HG02763 (cell line): Measurements from ENCODE around the gene SMTNL1.

Experiments
- ATAC-seq: cut with Tn5 transposase; IDR thresholded peaks from one replicate; pipeline ENCODE4 v1.9.1; 2021; ENCODE audit warnings: mild to moderate bottlenecking, moderate library complexity; ENCODE audit not compliant: unreplicated experiment

The SMTNL1 gene

GRCh38 chr11:57543593-57543992 lies 6.2 kb downstream of the SMTNL1 start:
- ATAC-seq = no peak

- no peak for ATAC-seq
These were observed 7.2 kb downstream of the SMTNL1 start for GRCh38 chr11:57544566-57544965.

- no peak for ATAC-seq
These were observed 8.5 kb downstream of the SMTNL1 start for GRCh38 chr11:57545883-57546282.

GRCh38 chr11:57546451-57546850 lies 9.1 kb downstream of the SMTNL1 start:
- no peak for ATAC-seq

DNA sequence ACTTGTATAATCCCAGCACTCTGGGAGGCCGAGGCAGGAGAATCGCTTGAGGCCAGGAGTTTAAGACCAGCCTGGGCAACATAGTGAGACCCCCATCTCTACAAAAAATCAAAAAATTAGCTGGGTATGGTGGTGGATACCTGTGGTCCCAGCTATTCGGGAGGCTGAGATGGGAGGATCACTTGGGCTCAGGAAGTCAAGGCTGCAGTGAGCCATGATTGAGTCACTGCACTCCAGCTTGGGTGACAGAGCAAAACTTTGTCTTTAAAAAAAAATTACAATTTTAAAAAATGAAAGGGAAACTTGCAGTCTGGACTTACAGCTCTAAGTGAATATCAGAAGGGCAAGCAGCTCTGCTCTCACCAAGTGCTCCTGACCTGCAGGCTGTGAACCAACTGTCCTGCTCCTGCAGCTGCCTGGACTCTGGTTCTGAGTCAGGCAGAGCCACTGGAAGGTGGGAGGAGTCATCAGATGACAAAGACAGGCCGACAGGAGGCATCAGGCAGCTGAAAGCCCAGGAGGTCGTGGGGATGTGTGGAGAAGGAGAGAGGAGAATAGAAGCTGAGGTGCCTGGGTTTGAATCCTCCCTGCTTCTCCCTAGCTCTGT lies 9.6 kb downstream of the SMTNL1 start:
- peak; percentile 66 for ATAC-seq

GRCh38 chr11:57547854-57548377 lies 10.5 kb downstream of the SMTNL1 start:
- peak; percentile 79 for ATAC-seq

DNA sequence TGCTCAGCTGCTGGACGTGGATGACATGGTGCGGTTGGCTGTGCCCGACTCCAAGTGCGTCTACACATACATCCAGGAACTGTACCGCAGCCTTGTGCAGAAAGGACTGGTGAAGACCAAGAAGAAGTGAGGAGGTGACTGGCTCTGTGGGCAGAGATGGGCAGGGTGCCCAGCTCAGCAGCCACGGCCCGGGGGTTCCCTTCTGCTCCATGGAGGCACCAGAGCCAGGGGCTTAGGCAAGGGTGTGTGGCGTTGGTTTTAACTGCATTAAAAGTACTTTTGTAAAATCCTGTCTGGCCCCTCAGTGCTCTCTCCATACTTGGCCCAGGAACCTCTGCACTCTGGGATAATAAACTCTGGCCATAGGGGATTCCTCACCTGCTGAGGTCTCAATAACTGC lies 12.6 kb downstream of the SMTNL1 start:
- no peak for ATAC-seq

GRCh38 chr11:57551941-57552340 lies 14.5 kb downstream of the SMTNL1 start:
- no peak for ATAC-seq

DNA sequence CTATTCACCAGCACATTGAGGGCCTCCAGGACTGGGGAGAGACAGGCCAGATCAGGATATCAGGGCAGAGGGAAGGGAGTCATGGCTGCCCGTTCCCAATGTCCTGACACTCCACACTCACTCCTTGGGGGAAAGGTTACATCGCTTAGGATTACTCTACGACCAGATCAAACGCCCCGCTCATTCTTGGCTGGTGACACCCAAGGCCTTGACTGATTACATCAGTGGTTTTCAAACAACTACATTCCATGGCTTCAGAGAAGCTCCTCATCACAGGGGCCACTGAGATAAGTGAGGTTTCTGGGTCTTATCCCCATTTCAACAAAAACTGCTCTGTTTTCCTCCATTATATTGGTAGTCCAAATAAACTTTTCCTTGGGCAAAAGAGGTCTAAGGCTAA lies 15.1 kb downstream of the SMTNL1 start:
- ATAC-seq = no peak

DNA sequence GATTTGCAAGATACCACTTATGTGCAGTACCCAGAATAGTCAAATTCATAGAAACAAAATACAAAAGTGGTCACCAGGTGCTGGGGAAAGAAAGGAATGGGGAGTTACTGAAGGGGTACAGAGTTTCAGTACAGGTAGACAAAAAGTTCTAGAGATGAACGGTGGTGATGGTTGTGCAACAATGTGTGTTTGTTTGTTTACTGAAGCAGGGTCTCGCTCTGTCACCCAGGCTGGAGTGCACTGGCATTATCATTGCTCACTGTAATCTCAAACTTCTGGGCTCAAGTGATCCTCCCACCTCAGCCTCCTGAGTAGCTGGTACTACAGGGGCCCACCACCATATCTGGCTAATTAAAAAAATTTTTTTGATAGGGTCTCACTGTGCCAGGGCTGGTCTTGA lies 18.0 kb downstream of the SMTNL1 start:
- ATAC-seq = no peak

DNA sequence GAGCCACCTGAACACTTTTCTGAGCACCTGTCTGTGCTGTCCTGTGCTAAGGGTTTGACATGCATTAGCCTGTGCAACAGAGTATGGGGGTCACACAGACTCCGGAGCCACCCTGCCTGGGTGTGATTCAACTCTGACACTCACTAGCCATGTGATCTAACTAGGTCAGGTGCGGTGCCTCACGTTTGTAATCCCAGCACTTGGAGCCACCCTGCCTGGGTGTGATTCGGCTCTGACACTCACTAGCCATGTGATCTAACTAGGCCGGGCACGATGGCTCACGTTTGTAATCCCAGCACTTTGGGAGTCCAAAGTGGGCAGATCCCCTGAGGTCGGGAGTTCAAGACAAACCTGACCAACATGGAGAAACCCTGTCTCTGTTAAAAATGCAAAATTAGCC lies 18.6 kb downstream of the SMTNL1 start:
- no peak for ATAC-seq

GRCh38 chr11:57560146-57560545 lies 22.8 kb downstream of the SMTNL1 start:
- ATAC-seq = no peak

GRCh38 chr11:57562596-57562995 lies 25.2 kb downstream of the SMTNL1 start:
- no peak for ATAC-seq

DNA sequence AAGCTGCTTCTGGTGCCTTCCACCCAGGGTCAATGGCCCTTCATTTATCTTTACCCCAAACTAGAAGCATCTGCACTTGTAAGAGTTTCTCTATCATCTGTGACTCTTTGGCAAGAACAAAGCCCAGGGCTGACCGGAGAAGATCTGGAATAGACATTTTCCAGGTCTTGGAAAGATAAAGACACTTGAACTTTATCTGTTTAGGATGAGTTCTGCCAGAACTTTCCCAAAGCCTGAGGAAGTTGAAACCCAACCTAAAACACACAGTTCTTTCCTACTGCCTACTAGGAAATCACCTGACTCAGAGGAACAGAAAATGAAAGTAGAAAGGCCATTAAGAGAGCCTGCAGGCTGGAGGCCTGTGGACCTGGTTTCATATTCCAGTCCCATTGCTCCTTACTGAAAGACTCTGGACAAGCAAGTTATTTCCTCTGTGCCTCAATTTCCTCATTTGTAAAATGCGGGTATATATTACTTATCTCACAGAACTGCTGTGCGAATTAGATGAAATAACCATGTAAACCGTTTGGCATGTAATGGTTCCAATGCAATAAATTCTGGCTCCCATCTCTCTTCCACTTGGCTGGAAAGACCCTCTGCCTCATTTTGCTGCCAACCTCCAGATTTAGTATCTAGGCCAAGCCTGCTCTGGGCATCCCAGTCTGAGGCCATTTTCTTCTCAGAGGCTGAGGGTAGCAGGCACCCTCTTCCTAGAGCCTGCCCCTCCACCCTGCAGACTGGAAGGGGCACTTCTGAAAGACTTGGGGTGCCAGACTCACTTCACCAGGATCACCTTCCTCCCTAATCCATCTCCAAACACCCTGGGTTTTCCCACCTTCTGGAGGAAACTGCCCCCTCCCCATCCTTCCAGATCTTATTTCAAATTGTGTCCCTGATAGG lies 28.9 kb downstream of the SMTNL1 start:
- ATAC-seq = peak; percentile 62

- peak; percentile 1 for ATAC-seq
These were observed 29.6 kb downstream of the SMTNL1 start for GRCh38 chr11:57566905-57567514.

- ATAC-seq = peak; percentile 64
These were observed 30.3 kb downstream of the SMTNL1 start, which contains the start of gene UBE2L6 for GRCh38 chr11:57567515-57568329. UBE2L6 (minus strand) TSS chr11:57567672; CDS start chr11:57567611, 61 bp downstream.

DNA sequence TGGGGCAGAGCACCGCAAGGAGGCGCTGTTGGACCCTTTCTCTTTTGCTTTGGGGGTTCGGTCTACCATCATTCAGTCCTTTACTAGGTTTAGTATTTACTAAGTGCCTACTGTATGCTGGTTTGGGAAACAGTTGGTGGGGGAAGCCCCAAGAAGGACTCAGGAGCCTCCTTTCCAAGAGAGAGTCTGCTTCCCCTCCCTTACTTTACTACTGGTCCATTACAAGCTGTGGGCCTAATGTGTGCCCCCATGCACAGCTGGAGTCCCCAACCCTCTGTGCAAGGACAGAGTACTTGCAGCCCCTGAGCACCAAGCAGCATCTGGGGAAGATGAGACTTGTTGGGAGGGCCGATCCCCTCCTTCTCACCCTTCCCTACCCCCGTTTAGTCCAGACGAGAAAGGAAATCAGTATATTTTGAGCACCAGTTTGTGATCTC lies 31.0 kb downstream of the SMTNL1 start:
- no peak for ATAC-seq

GRCh38 chr11:57571606-57572005 lies 34.2 kb downstream of the SMTNL1 start:
- ATAC-seq = no peak

DNA sequence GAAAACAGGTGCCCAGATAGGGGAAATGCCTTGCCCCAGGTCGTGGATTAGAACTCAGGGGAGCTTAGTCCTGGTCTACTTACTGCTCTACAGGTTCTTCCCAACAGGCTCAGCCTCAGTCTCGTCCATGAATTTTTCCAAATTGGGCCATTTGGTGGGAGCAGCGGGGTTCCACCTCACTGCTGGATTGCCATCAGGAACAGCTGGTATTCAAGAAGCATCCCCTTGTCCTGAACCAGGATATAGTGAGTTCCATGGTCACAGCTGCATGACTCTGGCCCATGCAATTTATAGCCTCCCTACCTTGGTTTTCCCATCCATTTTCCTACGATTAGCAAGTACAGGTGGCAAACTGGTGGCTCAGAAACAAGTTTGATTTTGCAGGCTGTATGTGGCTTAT lies 36.7 kb downstream of the SMTNL1 start:
- ATAC-seq = no peak

DNA sequence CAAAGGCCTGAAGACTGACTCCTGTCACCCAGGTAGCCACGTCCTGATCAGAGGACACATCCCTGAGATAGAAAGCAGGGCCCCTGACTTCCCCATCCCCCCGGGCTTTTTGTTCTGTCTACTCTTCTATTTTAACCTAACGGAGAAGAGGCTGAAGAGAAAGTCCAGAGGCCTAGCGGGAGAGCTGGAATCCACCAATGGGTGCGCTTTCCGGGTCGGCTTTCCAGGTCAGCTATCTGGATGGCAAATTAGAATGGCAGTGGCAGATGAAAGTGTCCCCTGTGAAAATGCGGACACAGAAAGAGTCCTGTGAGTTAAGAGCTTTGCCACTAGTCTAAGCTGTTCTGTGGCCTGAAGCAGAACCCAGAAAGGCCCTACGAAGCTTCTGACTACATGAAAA lies 46.9 kb downstream of the SMTNL1 start:
- no peak for ATAC-seq

- ATAC-seq = no peak
These were observed 47.9 kb downstream of the SMTNL1 start for GRCh38 chr11:57585301-57585700.
